Parathyroid adenoma (tissue), 2 donors: ENCODE measurements around the gene KLHDC1.

Experiments used
- H2AFZ ChIP-seq: fragments of 300-600 bp; sonication (generic); one replicate; pipeline ENCODE4 v1.7.0; 2017; ENCODE audit warnings: antibody characterized with exemption, mild to moderate bottlenecking
- H3K27ac ChIP-seq: fragments of 300-600 bp; sonication (generic); one replicate; pipeline ENCODE4 v1.7.0; 2017
- H3K27me3 ChIP-seq: fragments of 300-600 bp; sonication (generic); one replicate; pipeline ENCODE4 v1.7.0; 2017; ENCODE audit warnings: low read length; ENCODE audit not compliant: control insufficient read depth, insufficient read depth
- H3K36me3 ChIP-seq: fragments of 300-600 bp; sonication (generic); one replicate; pipeline ENCODE4 v1.7.0; 2017; ENCODE audit warnings: low read length; ENCODE audit not compliant: control insufficient read depth, insufficient read depth
- H3K4me1 ChIP-seq: fragments of 300-600 bp; sonication (generic); one replicate; pipeline ENCODE4 v1.7.0; 2017; ENCODE audit warnings: control low read depth
- H3K4me2 ChIP-seq: fragments of 300-600 bp; sonication (generic); one replicate; pipeline ENCODE4 v1.7.0; 2017; ENCODE audit warnings: low read length
- H3K4me3 ChIP-seq: fragments of 300-600 bp; sonication (generic); one replicate; pipeline ENCODE4 v1.7.0; 2017; ENCODE audit warnings: low read depth, low read length
- H3K79me2 ChIP-seq: fragments of 300-600 bp; sonication (generic); one replicate; pipeline ENCODE4 v1.7.0; 2017; ENCODE audit warnings: control low read depth
- H3K9ac ChIP-seq: fragments of 300-600 bp; sonication (generic); one replicate; pipeline ENCODE4 v1.7.0; 2017; ENCODE audit warnings: mild to moderate bottlenecking
- H3K9me3 ChIP-seq: fragments of 300-600 bp; sonication (generic); one replicate; pipeline ENCODE4 v1.7.0; 2017; ENCODE audit warnings: low read length; ENCODE audit not compliant: control insufficient read depth
- TF ChIP-seq, protein P1 (sequence below): fragments of 300-600 bp; sonication (generic); IDR thresholded peaks from one replicate; pipeline ENCODE4 v1.7.0; 2017; ENCODE audit warnings: antibody characterized with exemption, mild to moderate bottlenecking
- donor health status: primary hyperparathyroidism.

The KLHDC1 gene

DNA sequence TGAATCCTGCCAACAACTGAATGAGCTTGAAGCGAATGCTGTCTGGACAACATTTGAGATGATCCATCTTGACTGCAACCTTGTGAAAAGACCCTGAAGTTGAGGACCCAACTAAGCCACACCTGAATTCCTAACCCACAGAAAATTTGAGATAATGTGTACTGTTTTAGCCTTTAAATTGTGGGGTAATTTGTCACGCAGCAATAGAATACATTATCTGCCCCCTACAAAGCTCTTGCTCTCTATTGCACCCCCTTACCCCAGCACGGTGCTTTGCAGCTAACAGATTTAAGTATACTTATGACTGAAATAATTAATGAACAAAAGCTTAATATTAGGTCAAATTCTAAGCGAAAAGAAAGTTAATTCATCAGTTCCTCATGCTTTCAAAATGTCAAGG lies 6.5 kb upstream of the KLHDC1 start:
- TF ChIP-seq, protein P1, sequence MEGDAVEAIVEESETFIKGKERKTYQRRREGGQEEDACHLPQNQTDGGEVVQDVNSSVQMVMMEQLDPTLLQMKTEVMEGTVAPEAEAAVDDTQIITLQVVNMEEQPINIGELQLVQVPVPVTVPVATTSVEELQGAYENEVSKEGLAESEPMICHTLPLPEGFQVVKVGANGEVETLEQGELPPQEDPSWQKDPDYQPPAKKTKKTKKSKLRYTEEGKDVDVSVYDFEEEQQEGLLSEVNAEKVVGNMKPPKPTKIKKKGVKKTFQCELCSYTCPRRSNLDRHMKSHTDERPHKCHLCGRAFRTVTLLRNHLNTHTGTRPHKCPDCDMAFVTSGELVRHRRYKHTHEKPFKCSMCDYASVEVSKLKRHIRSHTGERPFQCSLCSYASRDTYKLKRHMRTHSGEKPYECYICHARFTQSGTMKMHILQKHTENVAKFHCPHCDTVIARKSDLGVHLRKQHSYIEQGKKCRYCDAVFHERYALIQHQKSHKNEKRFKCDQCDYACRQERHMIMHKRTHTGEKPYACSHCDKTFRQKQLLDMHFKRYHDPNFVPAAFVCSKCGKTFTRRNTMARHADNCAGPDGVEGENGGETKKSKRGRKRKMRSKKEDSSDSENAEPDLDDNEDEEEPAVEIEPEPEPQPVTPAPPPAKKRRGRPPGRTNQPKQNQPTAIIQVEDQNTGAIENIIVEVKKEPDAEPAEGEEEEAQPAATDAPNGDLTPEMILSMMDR, result no peak
- H3K27ac ChIP-seq, result no peak overlapping the region
- no peaks in the 10 kb centered on the region for H3K27me3 ChIP-seq
- peaks cover 3% of the 10 kb centered on the region for H3K4me1 ChIP-seq
- H3K9me3 ChIP-seq, result no peaks in the 10 kb centered on the region
- no peak overlapping the region for H3K4me3 ChIP-seq
- H3K36me3 ChIP-seq, result no peaks in the 10 kb centered on the region
- H3K9ac ChIP-seq, result no peak overlapping the region
- no peaks in the 10 kb centered on the region for H3K79me2 ChIP-seq
- H2AFZ ChIP-seq, result no peak overlapping the region
- no peak overlapping the region for H3K4me2 ChIP-seq

DNA sequence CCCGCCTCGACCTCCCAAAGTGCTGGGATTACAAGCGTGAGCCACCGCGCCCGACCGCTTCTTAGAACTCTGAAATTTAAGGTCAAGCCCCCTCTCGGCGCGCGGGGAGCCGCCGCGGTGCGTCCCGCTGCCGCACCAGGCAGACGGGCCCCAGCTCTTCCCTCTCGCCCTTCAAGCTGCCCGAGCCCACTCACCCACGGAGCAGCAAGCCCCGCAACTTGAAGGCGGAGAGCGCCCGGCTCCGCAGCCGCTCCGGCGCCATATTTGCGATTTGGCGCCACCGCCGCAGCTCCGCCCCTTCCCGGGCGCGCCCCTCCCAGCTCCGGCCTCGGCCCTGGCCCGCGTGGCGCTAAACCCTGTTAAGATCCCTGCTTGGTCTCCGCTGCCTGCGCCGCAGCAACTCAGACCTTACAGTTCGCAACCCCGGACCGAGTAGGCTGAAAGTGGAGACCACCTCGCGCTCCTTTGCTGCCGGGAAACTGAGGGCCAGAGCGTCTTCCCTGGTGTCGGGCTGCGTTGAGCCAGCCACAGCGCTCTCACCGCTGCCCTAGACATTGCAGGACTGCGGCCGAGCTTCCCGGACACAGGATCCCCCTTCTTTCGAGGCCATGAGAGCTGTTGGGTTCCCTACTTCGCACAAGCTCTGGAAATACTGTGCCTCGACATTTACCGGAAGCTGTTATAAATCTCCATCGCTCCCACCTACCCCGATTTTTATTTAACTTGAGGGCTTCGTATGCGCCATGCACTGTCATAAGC lies 4.8 kb upstream of the KLHDC1 start, which contains the start of gene POLE2:
POLE2 (minus strand) TSS at position 273 of the 759 bp plus-strand sequence; CDS start at position 262, 11 bp downstream.
- no peaks in the 10 kb centered on the region for H3K79me2 ChIP-seq
- H3K4me2 ChIP-seq, result peak within 1 kb of the TSS; percentile 77
- H3K4me3 ChIP-seq, result peak within 1 kb of the TSS; percentile 68
- no peaks in the 10 kb centered on the region for H3K9me3 ChIP-seq
- peaks cover 3% of the 10 kb centered on the region for H3K4me1 ChIP-seq
- H3K27ac ChIP-seq, result peak within 1 kb of the TSS; percentile 53
- TF ChIP-seq, protein P1, result no peak
- no peaks in the 10 kb centered on the region for H3K27me3 ChIP-seq
- H3K36me3 ChIP-seq, result no peaks in the 10 kb centered on the region
- H2AFZ ChIP-seq, result peak within 1 kb of the TSS; percentile 97
- no peak within 1 kb of the TSS for H3K9ac ChIP-seq

DNA sequence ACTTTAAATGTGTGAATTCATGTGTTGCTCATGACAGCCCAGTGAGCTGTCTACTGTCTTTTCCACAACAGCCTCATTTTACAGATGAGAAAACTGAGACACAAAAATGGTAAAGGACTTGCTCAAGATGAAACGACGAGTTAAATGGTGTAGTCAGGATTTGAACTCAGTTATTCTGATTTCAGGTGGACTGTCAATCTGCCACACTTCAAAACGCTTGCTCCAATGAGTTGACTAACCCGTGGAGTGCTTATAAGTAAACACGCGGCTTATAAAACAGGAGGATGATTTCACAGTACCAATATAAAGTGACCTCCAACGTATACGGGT lies 4.3 kb upstream of the KLHDC1 start:
- TF ChIP-seq, protein P1, result no peak
- Histone ChIP-seq H3K4me3 (peak overlapping the region; percentile 68), H3K9ac (no peak overlapping the region), H3K4me2 (peak overlapping the region; percentile 77), H3K9me3 (no peaks in the 10 kb centered on the region), H3K36me3 (no peaks in the 10 kb centered on the region), H3K27ac (peak overlapping the region; percentile 53), H2AFZ (peak overlapping the region; percentile 97), H3K4me1 (peaks cover 3% of the 10 kb centered on the region), H3K27me3 (no peaks in the 10 kb centered on the region), H3K79me2 (no peaks in the 10 kb centered on the region)

DNA sequence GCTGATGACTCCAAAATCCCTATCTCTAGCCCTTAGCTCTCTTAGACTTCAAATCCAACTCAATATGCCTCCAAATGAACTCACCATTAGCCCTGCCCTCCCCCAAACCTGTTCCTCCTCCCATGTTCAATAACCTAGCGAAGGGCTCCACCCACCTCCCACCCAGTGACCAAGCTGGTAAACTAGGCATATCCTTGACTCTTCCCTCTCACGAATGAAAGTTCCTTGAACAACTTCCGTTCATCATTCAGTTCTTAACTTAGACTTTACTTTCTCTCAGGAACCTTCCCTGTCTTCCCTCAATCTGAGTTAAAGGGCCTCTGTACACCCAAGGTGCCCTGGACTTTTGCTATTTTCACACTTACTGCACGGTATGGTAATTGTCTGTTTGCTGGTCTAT lies 1.9 kb upstream of the KLHDC1 start:
- Histone ChIP-seq H3K4me2 (no peak overlapping the region), H2AFZ (peak overlapping the region; percentile 41), H3K79me2 (no peaks in the 10 kb centered on the region), H3K9ac (no peak overlapping the region), H3K9me3 (no peaks in the 10 kb centered on the region), H3K27me3 (no peaks in the 10 kb centered on the region), H3K4me1 (peaks cover 8% of the 10 kb centered on the region), H3K36me3 (no peaks in the 10 kb centered on the region), H3K4me3 (no peak overlapping the region), H3K27ac (no peak overlapping the region)
- TF ChIP-seq, protein P1, result no peak
